HCT116 (cell line): ENCODE data around the gene DGKE. TPM values are rescaled to one million over a fixed set of nuclear protein-coding genes. Genes with fewer than 3 reads are reported as not detected.
A peak's percentile ranks its signal among the peaks of the same experiment; 100 is the strongest.

Source experiments
- ATAC-seq: fragments of 200-7000 bp; cut with Tn5 transposase; 2 replicates; pipeline ENCODE4 v1.9.1; 2020; ENCODE audit warnings: mild to moderate bottlenecking, moderate library complexity
- BruUV-seq: library from RNA; stranded (reverse); fragments of 400-500 nt; replicated peaks from 2 replicates; lab custom pipeline; 2021; lab: Mats Ljungman, UMichigan
- CTCF ChIA-PET: fragments of 300-600 bp; sonication (Branson Sonifier 250); formaldehyde crosslinking; loops from one replicate; lab custom pipeline; 2021; ENCODE audit warnings: antibody characterized with exemption; lab: Charles Lee
- POLR2A ChIA-PET: fragments of 300-600, 350-600 bp; sonication (Branson Sonifier 250); formaldehyde crosslinking; loops from one replicate; lab custom pipeline; 2021; ENCODE audit warnings: antibody characterized with exemption; lab: Charles Lee
- RAD21 ChIA-PET, 2 experiments: fragments of 300-600 bp; sonication (Branson Sonifier 250); formaldehyde crosslinking; loops; one replicate each; lab custom pipeline; 2023; ENCODE audit warnings: low total read pairs in 2 of 2; ENCODE audit not compliant: uncharacterized antibody in 2 of 2, unreplicated experiment in 2 of 2, low non-redundant PET in 1 of 2; lab: Charles Lee
- DNase-seq: peaks from one replicate; pipeline ENCODE4 v3.0.0-alpha.2; 2010; ENCODE audit warnings: low read depth, low spot score
- H2AFZ ChIP-seq: fragments of 200-600 bp; shearing (Covaris generic), sonication (generic); 2 replicates; pipeline ENCODE4 v1.6.1; 2017; ENCODE audit warnings: low read depth, mixed run types, mixed read lengths, antibody characterized with exemption, low read length; ENCODE audit not compliant: poor library complexity, severe bottlenecking
- H3K27ac ChIP-seq: 2 replicates; pipeline ENCODE4 v1.5.1; 2012; ENCODE audit warnings: low read depth, low read length
- H3K27me3 ChIP-seq: fragments of 200-600 bp; sonication (generic); 2 replicates; pipeline ENCODE4 v1.6.1; 2016; ENCODE audit warnings: mixed run types, low read length, mixed read lengths; ENCODE audit not compliant: insufficient read depth
- H3K36me3 ChIP-seq, 2 experiments: fragments of 200-500 bp in 1 of 2; fragments of 200-600 bp in 1 of 2; sonication (Bioruptor generic) in 1 of 2; sonication (generic) in 1 of 2; 2 replicates each; pipeline versions ENCODE4 v1.5.1 to v1.6.1; 2014 to 2016; ENCODE audit warnings: low read length in 2 of 2, inconsistent platforms in 1 of 2, mixed read lengths in 1 of 2, mixed run types in 1 of 2; ENCODE audit not compliant: insufficient read depth in 2 of 2, control insufficient read depth in 1 of 2
- H3K4me1 ChIP-seq, 2 experiments: fragments of 200-600 bp in 1 of 2; sonication (generic) in 1 of 2; 2 replicates each; pipeline versions ENCODE4 v1.5.1 to v1.6.1; 2012 to 2017; ENCODE audit warnings: low read length in 2 of 2, inconsistent platforms in 1 of 2, mild to moderate bottlenecking in 1 of 2, mixed read lengths in 1 of 2, mixed run types in 1 of 2, moderate library complexity in 1 of 2; ENCODE audit not compliant: insufficient read depth in 2 of 2, control insufficient read depth in 1 of 2
- H3K4me2 ChIP-seq: fragments of 200-600 bp; sonication (generic); 2 replicates; pipeline ENCODE4 v1.6.1; 2017; ENCODE audit warnings: mixed run types, low read length, mixed read lengths
- H3K4me3 ChIP-seq, 2 experiments: fragments of 200-600 bp in 1 of 2; sonication (generic) in 1 of 2; replicated peaks in 1 of 2; 2 replicates each; pipeline ENCODE4 v1.5.1; 2011 to 2016; ENCODE audit warnings: low read length in 2 of 2, control low read depth in 1 of 2, low read depth in 1 of 2, mild to moderate bottlenecking in 1 of 2, mixed read lengths in 1 of 2, mixed run types in 1 of 2
- H3K79me2 ChIP-seq: fragments of 200-600 bp; sonication (generic); 2 replicates; pipeline ENCODE4 v1.6.1; 2017; ENCODE audit warnings: mild to moderate bottlenecking, mixed run types, low read length, moderate library complexity, mixed read lengths; ENCODE audit not compliant: insufficient read depth
- H3K9ac ChIP-seq: fragments of 200-600 bp; sonication (generic); 2 replicates; pipeline ENCODE4 v1.6.1; 2016; ENCODE audit warnings: low read length, mixed read lengths
- H3K9me2 ChIP-seq: fragments of 200-600 bp; sonication (generic), shearing (Covaris generic); 2 replicates; pipeline ENCODE4 v1.6.1; 2017; ENCODE audit warnings: mixed run types, mild to moderate bottlenecking, moderate library complexity; ENCODE audit not compliant: insufficient read depth
- H3K9me3 ChIP-seq, 2 experiments: fragments of 200-500 bp in 1 of 2; fragments of 200-600 bp in 1 of 2; sonication (Bioruptor generic) in 1 of 2; sonication (generic) in 1 of 2; 2 replicates each; pipeline ENCODE4 v1.6.1; 2014 to 2017; ENCODE audit warnings: low read length in 2 of 2, mixed read lengths in 2 of 2, inconsistent platforms in 1 of 2, low read depth in 1 of 2, mild to moderate bottlenecking in 1 of 2, mixed run types in 1 of 2, moderate library complexity in 1 of 2; ENCODE audit not compliant: control insufficient read depth in 1 of 2, insufficient read depth in 1 of 2
- H4K20me1 ChIP-seq: fragments of 200-600 bp; sonication (generic), shearing (Covaris generic); 2 replicates; pipeline ENCODE4 v1.6.1; 2017; ENCODE audit warnings: mixed run types, mild to moderate bottlenecking, moderate library complexity; ENCODE audit not compliant: insufficient read depth
- CBX3 ChIP-seq: IDR thresholded peaks from 2 replicates; pipeline ENCODE4 v1.6.1; 2012; ENCODE audit warnings: low read depth
- CEBPB ChIP-seq: IDR thresholded peaks from 2 replicates; pipeline ENCODE4 v1.6.1; 2012; ENCODE audit warnings: low read depth
- EZH2phosphoT487 ChIP-seq: fragments of 200-600 bp; IDR thresholded peaks from 2 replicates; pipeline ENCODE4 v1.6.1; 2018; ENCODE audit warnings: antibody characterized with exemption, borderline replicate concordance
- FOSL1 ChIP-seq: IDR thresholded peaks from 2 replicates; pipeline ENCODE4 v1.6.1; 2012; ENCODE audit warnings: low read depth
- JUND ChIP-seq: IDR thresholded peaks from 2 replicates; pipeline ENCODE4 v1.6.1; 2012
- POLR2A ChIP-seq: IDR thresholded peaks from 2 replicates; pipeline ENCODE4 v1.7.0; 2011; ENCODE audit warnings: borderline replicate concordance; ENCODE audit not compliant: insufficient read depth, insufficient read length; ENCODE audit errors: extremely low read depth
- POLR2AphosphoS5 ChIP-seq: IDR thresholded peaks from 2 replicates; pipeline ENCODE4 v1.6.1; 2011; ENCODE audit warnings: mild to moderate bottlenecking, low read depth, low read length, moderate library complexity
- RAD21 ChIP-seq: IDR thresholded peaks from 2 replicates; pipeline ENCODE4 v1.6.1; 2012; ENCODE audit warnings: low read depth, mild to moderate bottlenecking
- SIN3A ChIP-seq: IDR thresholded peaks from 2 replicates; pipeline ENCODE4 v1.6.1; 2012; ENCODE audit warnings: low read depth
- SP1 ChIP-seq: IDR thresholded peaks from 2 replicates; pipeline ENCODE4 v1.6.1; 2012; ENCODE audit warnings: low read depth
- SRF ChIP-seq: IDR thresholded peaks from 2 replicates; pipeline ENCODE4 v1.6.1; 2012; ENCODE audit warnings: low read depth
- TCF7L2 ChIP-seq: IDR thresholded peaks from 2 replicates; pipeline ENCODE4 v1.7.0; 2011; ENCODE audit warnings: borderline replicate concordance, inconsistent platforms; ENCODE audit not compliant: insufficient read depth, insufficient read length; ENCODE audit errors: extremely low read depth
- YY1 ChIP-seq: IDR thresholded peaks from 2 replicates; pipeline ENCODE4 v1.6.1; 2011; ENCODE audit warnings: low read length, low read depth, moderate library complexity, mild to moderate bottlenecking; ENCODE audit not compliant: insufficient replicate concordance; ENCODE audit errors: extremely low read depth
- ZBTB33 ChIP-seq: IDR thresholded peaks from 2 replicates; pipeline ENCODE4 v1.6.1; 2011; ENCODE audit warnings: mild to moderate bottlenecking, low read length, moderate library complexity; ENCODE audit not compliant: insufficient replicate concordance; ENCODE audit errors: extremely low read depth
- ZNF274 ChIP-seq: fragments of 200-500 bp; sonication (Bioruptor generic); IDR thresholded peaks from 2 replicates; pipeline ENCODE4 v1.6.1; 2014; ENCODE audit warnings: mild to moderate bottlenecking, low read depth, low read length, inconsistent platforms
- intact Hi-C: fragments of 100-400 bp; cut with micrococcal nuclease; formaldehyde crosslinking; loops from 2 replicates; pipeline ENCODE4 v1.10.0; 2022
- total RNA-seq: library from RNA; stranded (reverse); gene quantifications from one replicate; pipeline ENCODE4 v1.2.1, GENCODE V29; 2021; ENCODE audit not compliant: unreplicated experiment
- TF ChIP-seq, protein P1 (sequence below): IDR thresholded peaks from 2 replicates; pipeline ENCODE4 v1.6.1; 2012
- TF ChIP-seq, protein P2 (sequence below): IDR thresholded peaks from 2 replicates; pipeline ENCODE4 v1.6.1; 2012

The DGKE gene
- total RNA-seq, 1 experiment from 2014 or later: 5.2 TPM

GRCh38 chr17:56786989-56787482, 46.9 kb upstream of the DGKE start:
- intact Hi-C loops: loop anchor here (10.0 kb wide), 1 partner anchor 1032 kb away; the partner anchor contains the start of gene PCTP
- ATAC-seq: peak; percentile 94
- TF ChIP-seq EZH2phosphoT487 (no peak), JUND (peak; percentile 92), POLR2AphosphoS5 (peak; percentile 65; the same call in 1 of the 2 replicates), YY1 (peak; percentile 82), SRF (peak; percentile 49; the same call in 1 of the 2 replicates), SIN3A (0 out of 2 replicates have a peak, but pooled peaks have one; percentile 56), ZBTB33 (peak; percentile 25), FOSL1 (peak; percentile 86), POLR2A (no peak), CEBPB (peak; percentile 96), RAD21 (peak; percentile 7; the same call in 1 of the 2 replicates), TCF7L2 (peak; percentile 30), CBX3 (peak; percentile 79), ZNF274 (no peak), SP1 (peak; percentile 97)
- TF ChIP-seq, protein P1, sequence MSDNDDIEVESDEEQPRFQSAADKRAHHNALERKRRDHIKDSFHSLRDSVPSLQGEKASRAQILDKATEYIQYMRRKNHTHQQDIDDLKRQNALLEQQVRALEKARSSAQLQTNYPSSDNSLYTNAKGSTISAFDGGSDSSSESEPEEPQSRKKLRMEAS: peak; percentile 80
- TF ChIP-seq, protein P2, sequence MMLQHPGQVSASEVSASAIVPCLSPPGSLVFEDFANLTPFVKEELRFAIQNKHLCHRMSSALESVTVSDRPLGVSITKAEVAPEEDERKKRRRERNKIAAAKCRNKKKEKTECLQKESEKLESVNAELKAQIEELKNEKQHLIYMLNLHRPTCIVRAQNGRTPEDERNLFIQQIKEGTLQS: no peak; the same call in 1 of the 2 replicates
- no peaks in the 10 kb centered on the region for H3K27me3 ChIP-seq
- peak; percentile 90 for DNase-seq
- H3K36me3 ChIP-seq: no peaks in the 10 kb centered on the region
- ChIA-PET CTCF (interaction anchor here (0.6 to 1.3 kb wide), 3 partner anchors 32 to 287 kb away, joined by 3 to 5 read pairs (median 5); partner anchors contain the start of gene COIL), RAD21 (no interaction called here), POLR2A (interaction anchor here (0.6 to 2.7 kb wide), 7 partner anchors 11 to 287 kb away, joined by 3 to 20 read pairs (median 3); partner anchors contain the start of genes C17orf67, DGKE and TRIM25)
- peaks cover 26 to 28% of the 10 kb centered on the region in 2 experiments for H3K4me1 ChIP-seq
- H3K79me2 ChIP-seq: no peaks in the 10 kb centered on the region
- no peaks in the 10 kb centered on the region for H4K20me1 ChIP-seq
- H3K9me3 ChIP-seq: no peaks in the 10 kb centered on the region
- H3K9me2 ChIP-seq: no peaks in the 10 kb centered on the region
- BruUV-seq: no TSS peak
- H2AFZ ChIP-seq: peak overlapping the region; percentile 84
- H3K4me3 ChIP-seq: peak overlapping the region in 1 of 2 experiments; percentile 8; a peak in 1 of 4 replicates
- H3K4me2 ChIP-seq: peak overlapping the region; percentile 56
- peak overlapping the region; percentile 16; the same call in 1 of the 2 replicates for H3K27ac ChIP-seq
- peak overlapping the region; percentile 4; the same call in 1 of the 2 replicates for H3K9ac ChIP-seq
